HG03432 (cell line): ENCODE results near the gene CRAT.
A peak's percentile ranks its signal among the peaks of the same experiment; 100 is the strongest.

Experiments
- ATAC-seq: cut with Tn5 transposase; IDR thresholded peaks from one replicate; pipeline ENCODE4 v1.9.1; 2021; ENCODE audit warnings: mild to moderate bottlenecking, moderate library complexity; ENCODE audit not compliant: unreplicated experiment

Gene CRAT

GRCh38 chr9:129111528-129112151, 1.0 kb upstream of the CRAT start:
- peak; percentile 31 for ATAC-seq

- ATAC-seq = peak; percentile 10
These were observed 447 bp downstream of the CRAT start for GRCh38 chr9:129109952-129110739.

- no peak for ATAC-seq
These were observed 1.1 kb downstream of the CRAT start for GRCh38 chr9:129109537-129109903.

GRCh38 chr9:129108805-129109536, 1.6 kb downstream of the CRAT start:
- no peak for ATAC-seq

- ATAC-seq = no peak
These were observed 2.3 kb downstream of the CRAT start for GRCh38 chr9:129108083-129108804.

GRCh38 chr9:129107651-129108050, 2.9 kb downstream of the CRAT start:
- ATAC-seq = no peak

- no peak for ATAC-seq
These were observed 4.5 kb downstream of the CRAT start for GRCh38 chr9:129105857-129106694.

- ATAC-seq = no peak
These were observed 6.5 kb downstream of the CRAT start for GRCh38 chr9:129104051-129104450.

- no peak for ATAC-seq
These were observed 7.0 kb downstream of the CRAT start for GRCh38 chr9:129103595-129103965.

GRCh38 chr9:129102791-129103594, 7.6 kb downstream of the CRAT start:
- no peak for ATAC-seq

- ATAC-seq = no peak
These were observed 8.5 kb downstream of the CRAT start for GRCh38 chr9:129102095-129102525.

- no peak for ATAC-seq
These were observed 9.3 kb downstream of the CRAT start for GRCh38 chr9:129101279-129101678.

GRCh38 chr9:129100383-129101169, 10.0 kb downstream of the CRAT start:
- ATAC-seq = no peak

- ATAC-seq = no peak
These were observed 12.3 kb downstream of the CRAT start for GRCh38 chr9:129098328-129098727.

- ATAC-seq = no peak
These were observed 12.8 kb downstream of the CRAT start for GRCh38 chr9:129097671-129098306.

GRCh38 chr9:129095908-129096307, 14.7 kb downstream of the CRAT start:
- ATAC-seq = no peak

- no peak for ATAC-seq
These were observed 15.4 kb downstream of the CRAT start for GRCh38 chr9:129095170-129095667.
